Urothelium cell line (cell line): ENCODE results near the gene RPRM.
"Not testable (repeated sequence)": the region's sequence is repeated elsewhere in the genome, so short reads cannot be mapped to it uniquely, and the experiment has no call there.

Source experiments
- DNase-seq: peaks from one replicate; pipeline ENCODE4 v3.0.0; 2011; ENCODE audit warnings: low spot score, mixed read lengths
- FAIRE-seq: peaks from 2 replicates; lab custom pipeline; 2011; peaks lifted over from hg19 to GRCh38; lab: Jason Lieb, UNC

RPRM gene

DNA sequence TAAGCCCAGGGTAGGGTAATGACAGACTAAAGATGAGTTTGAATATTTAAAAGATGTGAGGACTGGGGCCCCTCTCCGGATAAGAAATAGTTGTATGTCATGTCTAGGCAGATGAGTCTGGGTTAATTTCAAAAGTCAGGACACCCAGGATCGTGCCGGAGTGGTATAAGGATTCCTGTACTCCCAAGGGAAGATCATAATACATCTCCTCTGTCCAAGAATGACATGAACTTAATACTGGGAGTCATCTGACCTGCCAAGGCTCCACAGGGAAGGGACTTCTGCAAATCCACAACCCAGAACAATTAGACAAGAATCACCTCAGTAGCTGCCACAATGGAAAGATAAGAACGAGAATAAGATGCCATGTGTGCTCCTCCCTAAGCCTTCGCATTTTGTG lies 17.1 kb downstream of the RPRM start:
- DNase-seq (no peak), FAIRE-seq (no peak)

DNA sequence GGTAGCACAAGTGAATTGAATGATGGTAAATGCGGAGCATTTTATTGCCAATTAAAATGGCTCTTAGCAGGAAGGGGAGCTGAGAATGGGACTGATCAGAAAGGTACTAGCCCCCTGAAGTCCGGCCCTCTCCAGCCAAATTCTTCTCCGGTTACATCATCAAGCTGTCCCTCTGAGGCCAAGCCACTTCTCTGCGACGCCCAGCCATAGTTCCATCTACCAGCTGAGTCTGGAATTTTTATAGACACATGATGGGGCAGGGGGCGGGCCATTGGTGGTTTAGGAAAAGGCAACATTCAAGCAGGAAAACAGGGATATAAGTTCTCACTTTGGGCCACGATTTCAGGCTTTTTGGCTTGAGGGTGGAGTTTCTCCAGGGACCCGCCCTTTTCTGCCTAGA lies 22.7 kb downstream of the RPRM start:
- FAIRE-seq (no peak), DNase-seq (no peak)

DNA sequence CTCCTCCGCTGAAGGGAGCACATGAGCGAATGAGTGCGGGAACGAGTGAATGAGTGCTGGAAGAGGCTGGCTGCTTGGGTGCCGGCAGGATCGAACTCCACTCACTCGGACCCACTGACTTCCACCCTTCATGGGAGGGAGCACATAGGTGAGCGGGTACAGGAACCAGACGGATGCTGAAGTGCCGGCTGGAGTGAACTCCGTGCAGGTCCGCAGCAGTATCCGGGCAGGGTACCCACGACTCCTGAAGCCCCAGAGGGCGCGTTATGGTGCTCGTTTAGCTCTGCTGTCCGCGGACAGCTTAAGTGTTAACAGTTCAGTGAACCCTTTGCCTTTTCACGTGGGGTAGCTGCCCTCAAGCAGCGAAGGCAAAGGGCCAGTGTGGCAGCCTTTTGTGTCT lies 23.2 kb downstream of the RPRM start:
- DNase-seq (no peak), FAIRE-seq (no peak)

DNA sequence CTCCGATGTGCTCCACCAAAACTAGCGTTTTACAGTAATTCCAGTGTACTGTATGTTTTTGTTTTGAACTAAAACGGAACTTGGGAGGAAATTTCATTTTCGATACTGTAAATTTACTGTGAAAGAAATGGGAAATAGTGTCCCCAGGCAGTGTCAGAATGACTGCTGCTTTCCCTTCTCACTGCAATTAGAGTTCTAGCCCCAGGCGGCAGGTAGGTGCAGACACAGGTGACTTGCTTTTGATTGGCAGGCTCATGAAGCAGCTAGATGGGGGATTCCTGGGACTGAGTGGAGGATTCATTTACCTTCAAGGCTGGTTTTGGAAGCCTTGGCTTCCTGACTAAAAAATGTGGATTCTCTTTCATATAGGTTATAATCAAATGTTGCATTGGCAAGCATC lies 27.0 kb downstream of the RPRM start:
- no peak for DNase-seq
- no peak for FAIRE-seq

DNA sequence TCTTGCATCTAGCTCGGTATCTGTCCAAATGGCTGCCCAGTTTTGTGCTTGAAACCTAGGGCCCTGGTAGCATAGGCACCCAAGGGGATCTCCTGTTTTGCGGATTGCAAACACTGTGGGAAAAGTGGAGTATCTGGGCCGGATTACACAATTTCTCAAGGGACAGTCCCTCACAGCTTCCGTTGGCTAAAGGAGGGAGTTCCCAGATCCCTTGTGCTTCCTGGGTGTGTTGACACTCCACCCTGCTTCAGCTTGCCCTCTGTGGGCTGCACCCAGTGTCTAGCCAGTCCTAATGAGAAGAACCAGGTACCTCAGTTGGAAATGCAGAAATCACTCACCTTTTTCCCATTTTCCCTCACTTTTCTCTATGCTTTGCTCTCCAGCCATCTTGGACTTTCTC lies 35.5 kb downstream of the RPRM start:
- DNase-seq (no peak), FAIRE-seq (no peak)

DNA sequence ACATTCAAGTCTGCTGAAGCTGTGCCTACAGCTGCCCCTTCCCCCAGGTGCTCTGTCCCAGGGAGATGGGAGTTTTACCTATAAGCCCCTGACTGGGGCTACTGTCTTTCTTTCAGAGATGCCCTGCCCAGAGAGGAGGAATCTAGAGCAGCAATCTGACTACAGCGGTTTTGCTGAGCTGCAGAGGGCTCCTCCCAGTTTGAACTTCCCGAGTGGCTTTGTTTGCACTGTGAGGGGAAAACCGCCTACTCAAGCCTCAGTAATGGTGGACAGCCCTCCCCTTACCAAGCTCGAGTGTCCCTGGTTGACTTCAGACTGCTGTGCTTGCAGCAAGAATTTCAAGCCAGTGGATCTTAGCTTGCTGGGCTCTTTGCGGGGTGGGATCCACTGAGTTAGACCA lies 35.9 kb downstream of the RPRM start:
- DNase-seq, FAIRE-seq: not testable (repeated sequence)

DNA sequence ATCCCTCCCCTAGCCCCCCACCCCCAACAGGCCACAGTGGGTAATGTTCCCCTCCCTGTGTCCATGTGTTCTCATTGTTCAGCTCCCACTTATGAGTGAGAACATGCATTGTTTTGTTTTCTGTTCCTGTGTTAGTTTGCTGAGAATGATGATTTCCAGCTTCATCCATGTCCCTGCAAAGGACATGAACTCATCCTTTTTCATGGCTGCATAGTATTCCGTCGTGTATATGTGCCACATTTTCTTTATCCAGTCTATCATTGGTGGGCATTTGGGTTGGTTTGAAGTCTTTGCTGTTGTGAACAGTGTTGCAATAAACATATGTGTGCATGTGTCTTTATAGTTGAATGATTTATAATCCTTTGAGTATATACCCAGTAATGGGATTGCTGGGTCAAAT lies 38.5 kb downstream of the RPRM start:
- FAIRE-seq = peak; percentile 5
- DNase-seq = not testable (repeated sequence)

DNA sequence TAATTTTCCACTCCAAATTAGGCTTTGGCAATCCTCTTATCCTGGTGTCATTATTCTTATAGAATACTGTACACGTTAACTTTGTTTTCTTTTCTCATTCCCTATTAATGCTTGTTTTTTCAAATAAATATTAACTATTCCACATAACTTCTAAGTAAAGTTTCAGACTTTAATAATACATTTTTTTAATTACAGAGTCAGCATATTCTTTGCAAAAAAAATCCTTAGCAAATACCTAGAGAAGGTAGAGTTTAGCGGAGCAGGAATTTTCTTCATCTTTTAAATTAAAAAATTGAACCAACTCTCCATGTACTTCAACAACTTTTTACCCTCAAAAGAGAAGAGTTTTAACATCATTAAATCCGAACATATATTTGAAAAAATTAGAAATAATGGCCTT lies 45.2 kb downstream of the RPRM start:
- FAIRE-seq = no peak
- no peak for DNase-seq

DNA sequence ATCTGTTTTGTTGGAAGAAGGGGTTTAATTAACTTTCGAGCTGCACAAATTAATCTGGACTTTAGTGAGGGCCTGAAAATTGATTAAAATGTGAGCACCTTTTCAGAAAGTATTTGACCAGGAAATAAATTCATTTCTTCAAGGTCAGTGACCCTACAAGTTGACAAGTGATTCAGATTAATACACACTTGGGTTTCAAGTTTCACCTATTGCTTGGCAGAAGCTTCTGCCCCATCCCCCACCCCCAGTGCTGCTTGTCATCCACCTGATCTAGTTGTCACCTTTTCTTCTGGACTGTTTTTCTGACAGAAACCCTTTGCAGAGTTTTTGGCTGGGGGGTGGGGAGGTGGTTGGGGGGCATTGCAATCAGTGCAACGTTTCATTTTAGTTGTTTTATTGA lies 46.2 kb downstream of the RPRM start:
- DNase-seq (no peak), FAIRE-seq (no peak)

DNA sequence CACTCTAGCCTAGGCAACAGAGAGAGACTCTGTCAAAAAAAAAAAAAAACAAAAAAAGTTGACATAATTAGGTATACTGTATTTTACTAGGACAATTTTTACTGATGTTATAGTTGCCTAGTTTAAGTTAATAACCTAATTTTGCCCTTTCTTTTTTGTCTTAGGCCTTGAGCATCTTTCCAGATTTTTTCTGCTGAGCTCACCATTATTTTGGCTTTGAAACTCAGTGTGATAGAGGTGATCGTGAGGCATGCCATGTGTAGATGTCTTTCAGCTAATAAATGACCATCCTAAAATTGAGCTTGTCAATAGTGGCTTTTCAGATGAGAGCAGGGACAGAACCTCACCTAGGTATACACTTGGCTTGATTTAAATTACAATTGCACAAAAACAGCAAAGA lies 47.4 kb downstream of the RPRM start:
- DNase-seq (no peak), FAIRE-seq (no peak)
